Measurements from ENCODE around the gene FRMD4A. TPM values are rescaled to one million over a fixed set of nuclear protein-coding genes. Genes with fewer than 3 reads are reported as not detected.

FRMD4A gene
- total RNA-seq, 4 donors from 2014 or later: 5.6 to 34.1 (median 19.4) TPM

- no peaks in the 10 kb centered on the region for H3K4me1 ChIP-seq
- H3K27ac ChIP-seq: no peak overlapping the region
- TF ChIP-seq CTCF (IDR thresholded peaks at IDR 0.05) (no peak), POLR2A (IDR thresholded peaks at IDR 0.05) (no peak)
- no peaks in the 10 kb centered on the region for H3K27me3 ChIP-seq
- H3K36me3 ChIP-seq: no peaks in the 10 kb centered on the region
- H3K9me3 ChIP-seq: no peaks in the 10 kb centered on the region
- intact Hi-C loops (cut with DNase I; ENCODE audit: low total_unique reads): no loop called here
- DNase-seq: no peak
- no peak overlapping the region for H3K4me3 ChIP-seq
Observed at GRCh38 chr10:13627459-13628310, 703.0 kb downstream of the FRMD4A start.

- H3K9me3 ChIP-seq: no peaks in the 10 kb centered on the region
- H3K27ac ChIP-seq: no peak overlapping the region
- no peak overlapping the region for H3K4me3 ChIP-seq
- TF ChIP-seq POLR2A (IDR thresholded peaks at IDR 0.05) (no peak), CTCF (IDR thresholded peaks at IDR 0.05) (no peak)
- intact Hi-C loops (cut with DNase I; ENCODE audit: low total_unique reads): no loop called here
- no peaks in the 10 kb centered on the region for H3K27me3 ChIP-seq
- H3K36me3 ChIP-seq: no peaks in the 10 kb centered on the region
- DNase-seq: no peak
- H3K4me1 ChIP-seq: no peaks in the 10 kb centered on the region
Observed at GRCh38 chr10:13624630-13625029, 706.1 kb downstream of the FRMD4A start.

DNA sequence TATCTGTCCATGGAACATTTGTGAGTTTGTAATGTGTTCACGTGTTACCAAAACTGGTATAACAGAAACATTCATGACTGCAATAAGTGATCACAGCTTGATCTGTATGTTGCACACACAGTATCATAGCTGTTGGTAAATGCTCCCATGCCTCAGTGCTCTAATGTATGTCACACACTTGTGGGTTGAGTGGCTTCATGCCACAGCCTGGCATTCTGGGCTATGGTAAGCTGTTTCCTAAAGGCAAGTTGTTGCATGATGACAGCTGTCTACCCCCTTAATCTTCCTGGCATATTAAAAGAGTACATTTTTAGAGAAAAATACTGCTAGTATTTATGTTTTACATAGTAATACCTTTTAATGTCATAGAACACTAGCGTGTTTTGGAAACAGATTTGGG, 708.8 kb downstream of the FRMD4A start:
- H3K36me3 ChIP-seq: no peaks in the 10 kb centered on the region
- TF ChIP-seq CTCF (IDR thresholded peaks at IDR 0.05): no peak
- TF ChIP-seq POLR2A (IDR thresholded peaks at IDR 0.05): no peak

GRCh38 chr10:13617116-13617515, 713.6 kb downstream of the FRMD4A start:
- Histone ChIP-seq H3K36me3 (no peaks in the 10 kb centered on the region), H3K27ac (no peak overlapping the region), H3K4me1 (no peaks in the 10 kb centered on the region), H3K9me3 (no peaks in the 10 kb centered on the region), H3K27me3 (no peaks in the 10 kb centered on the region), H3K4me3 (no peak overlapping the region)
- intact Hi-C loops (cut with DNase I; ENCODE audit: low total_unique reads): no loop called here
- TF ChIP-seq CTCF (IDR thresholded peaks at IDR 0.05) (no peak), POLR2A (IDR thresholded peaks at IDR 0.05) (no peak)
- no peak for DNase-seq

More for the DNA sequence above, 708.8 kb downstream of the FRMD4A start:
- no peak overlapping the region for H3K27ac ChIP-seq
- intact Hi-C loops (cut with DNase I; ENCODE audit: low total_unique reads): no loop called here
- no peak overlapping the region for H3K4me3 ChIP-seq
- H3K9me3 ChIP-seq: no peaks in the 10 kb centered on the region
- DNase-seq: no peak
- no peaks in the 10 kb centered on the region for H3K27me3 ChIP-seq
- no peaks in the 10 kb centered on the region for H3K4me1 ChIP-seq

- no peak for TF ChIP-seq CTCF (IDR thresholded peaks at IDR 0.05)
- TF ChIP-seq POLR2A (IDR thresholded peaks at IDR 0.05): no peak
- intact Hi-C loops (cut with DNase I; ENCODE audit: low total_unique reads): no loop called here
- Histone ChIP-seq H3K36me3 (no peaks in the 10 kb centered on the region), H3K27ac (no peak overlapping the region), H3K9me3 (no peaks in the 10 kb centered on the region), H3K27me3 (no peaks in the 10 kb centered on the region), H3K4me1 (no peaks in the 10 kb centered on the region), H3K4me3 (no peak overlapping the region)
- DNase-seq: no peak
Observed at GRCh38 chr10:13615650-13616300, 714.9 kb downstream of the FRMD4A start.

Measured in uterus (tissue), 4 donors.